Measurements from ENCODE around the gene EWSR1.

DNA sequence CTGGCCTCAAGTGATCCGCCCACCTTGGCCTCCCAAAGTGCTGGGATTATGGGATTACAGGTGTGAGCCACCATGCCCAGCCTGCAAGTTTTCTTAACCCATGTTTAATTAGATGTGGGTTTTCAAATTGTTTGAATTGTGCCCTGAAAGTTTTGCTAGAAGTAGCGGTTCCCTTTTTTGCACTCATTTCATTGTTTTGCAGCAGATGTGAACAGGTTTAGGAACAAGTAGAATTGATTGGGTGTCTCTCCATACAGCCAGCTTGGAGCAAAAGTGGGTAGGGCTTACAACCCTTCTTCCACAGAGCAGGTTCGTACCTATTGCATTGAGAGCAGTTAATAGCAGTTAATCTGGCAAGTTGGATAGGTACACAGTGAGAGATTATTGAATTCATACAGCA lies 16.1 kb downstream of the EWSR1 start:
- no peak for TF ChIP-seq CTCF (IDR thresholded peaks at IDR 0.05; ENCODE audit: low read depth, low read length, poor library complexity, severe bottlenecking)
- no peak for TF ChIP-seq EZH2phosphoT487 (IDR thresholded peaks at IDR 0.05; ENCODE audit: borderline replicate concordance, low read length)
